Neural progenitor cell (in vitro differentiated cells): ENCODE data around the gene DHRS4.

Experiments used
- EZH2 ChIP-seq: fragments of 200-600 bp; sonication (generic); IDR thresholded peaks from 2 replicates; pipeline ENCODE4 v1.6.1; 2017; ENCODE audit warnings: antibody characterized with exemption, mild to moderate bottlenecking, moderate library complexity
- TF ChIP-seq, protein P1 (sequence below): fragments of 200-600 bp; sonication (generic); IDR thresholded peaks from 2 replicates; pipeline ENCODE4 v1.5.1; 2017; ENCODE audit warnings: antibody characterized with exemption, mild to moderate bottlenecking

DNA sequence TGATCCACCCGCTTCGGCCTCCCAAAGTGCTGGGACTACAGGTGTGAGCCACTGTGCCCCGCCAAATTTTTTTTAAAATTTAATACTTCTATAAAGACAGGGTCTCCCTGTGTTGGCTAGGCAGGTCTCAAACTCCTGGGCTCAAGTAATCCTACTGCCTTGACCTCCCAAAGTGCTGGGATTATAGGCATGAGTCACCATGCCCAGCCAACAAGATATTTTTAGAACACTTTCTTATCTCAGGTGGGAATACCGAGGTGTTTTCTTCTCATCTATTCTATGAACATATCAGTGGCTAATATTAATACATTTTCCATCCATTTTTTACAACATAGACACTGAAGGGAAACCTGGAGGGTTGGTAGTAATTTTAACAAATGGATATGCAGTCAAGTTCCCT lies 38.0 kb upstream of the DHRS4 start:
- TF ChIP-seq, protein P1, sequence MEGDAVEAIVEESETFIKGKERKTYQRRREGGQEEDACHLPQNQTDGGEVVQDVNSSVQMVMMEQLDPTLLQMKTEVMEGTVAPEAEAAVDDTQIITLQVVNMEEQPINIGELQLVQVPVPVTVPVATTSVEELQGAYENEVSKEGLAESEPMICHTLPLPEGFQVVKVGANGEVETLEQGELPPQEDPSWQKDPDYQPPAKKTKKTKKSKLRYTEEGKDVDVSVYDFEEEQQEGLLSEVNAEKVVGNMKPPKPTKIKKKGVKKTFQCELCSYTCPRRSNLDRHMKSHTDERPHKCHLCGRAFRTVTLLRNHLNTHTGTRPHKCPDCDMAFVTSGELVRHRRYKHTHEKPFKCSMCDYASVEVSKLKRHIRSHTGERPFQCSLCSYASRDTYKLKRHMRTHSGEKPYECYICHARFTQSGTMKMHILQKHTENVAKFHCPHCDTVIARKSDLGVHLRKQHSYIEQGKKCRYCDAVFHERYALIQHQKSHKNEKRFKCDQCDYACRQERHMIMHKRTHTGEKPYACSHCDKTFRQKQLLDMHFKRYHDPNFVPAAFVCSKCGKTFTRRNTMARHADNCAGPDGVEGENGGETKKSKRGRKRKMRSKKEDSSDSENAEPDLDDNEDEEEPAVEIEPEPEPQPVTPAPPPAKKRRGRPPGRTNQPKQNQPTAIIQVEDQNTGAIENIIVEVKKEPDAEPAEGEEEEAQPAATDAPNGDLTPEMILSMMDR, result no peak
- TF ChIP-seq EZH2, result no peak
